PFSK-1 (cell line): ENCODE data around the gene CDIPT.

ENCODE experiments used
- FOXP2 ChIP-seq: optimal IDR thresholded peaks from 2 replicates; pipeline ENCODE3; 2011; ENCODE audit warnings: borderline replicate concordance, control low read depth, inconsistent platforms; ENCODE audit not compliant: insufficient read depth; ENCODE audit errors: extremely low read length, extremely low read depth
- POLR2AphosphoS5 ChIP-seq: IDR thresholded peaks from 2 replicates; pipeline ENCODE4 v1.6.1; 2012; ENCODE audit warnings: low read depth, mild to moderate bottlenecking, control low read depth, low read length, moderate library complexity
- REST ChIP-seq, 2 experiments: IDR thresholded peaks; 2 replicates each; pipeline versions ENCODE4 v1.6.1 to v1.8.0; 2011 to 2012; ENCODE audit warnings: low read depth in 2 of 2, low read length in 2 of 2, control low read depth in 1 of 2, inconsistent platforms in 1 of 2, mild to moderate bottlenecking in 1 of 2, moderate library complexity in 1 of 2; ENCODE audit not compliant: insufficient read depth in 1 of 2
- SIN3A ChIP-seq: IDR thresholded peaks from 2 replicates; pipeline ENCODE4 v1.6.1; 2012; ENCODE audit warnings: mild to moderate bottlenecking, low read length, moderate library complexity, borderline replicate concordance; ENCODE audit not compliant: insufficient read depth
- TAF1 ChIP-seq: IDR thresholded peaks from 2 replicates; pipeline ENCODE4 v1.6.1; 2012; ENCODE audit warnings: low read length, control low read depth, borderline replicate concordance; ENCODE audit not compliant: insufficient read depth

The CDIPT gene

GRCh38 chr16:29844575-29845331 lies 18.3 kb downstream of the CDIPT start:
- TF ChIP-seq REST (IDR thresholded peaks at IDR 0.05; ENCODE audit: insufficient read depth in 1 of 2, low read depth in 2 of 2, low read length in 2 of 2): no peak
- no peak for TF ChIP-seq FOXP2
- no peak for TF ChIP-seq SIN3A
- no peak for TF ChIP-seq TAF1
- TF ChIP-seq POLR2AphosphoS5: no peak

GRCh38 chr16:29843931-29844330 lies 19.1 kb downstream of the CDIPT start:
- no peak for TF ChIP-seq SIN3A
- TF ChIP-seq REST (IDR thresholded peaks at IDR 0.05; ENCODE audit: insufficient read depth in 1 of 2, low read depth in 2 of 2, low read length in 2 of 2): no peak
- no peak for TF ChIP-seq TAF1
- TF ChIP-seq FOXP2: no peak

- no peak for TF ChIP-seq REST (IDR thresholded peaks at IDR 0.05; ENCODE audit: insufficient read depth in 1 of 2, low read depth in 2 of 2, low read length in 2 of 2)
- TF ChIP-seq TAF1: no peak
- TF ChIP-seq SIN3A: no peak
- no peak for TF ChIP-seq FOXP2
- no peak for TF ChIP-seq POLR2AphosphoS5
These were observed 20.2 kb downstream of the CDIPT start for GRCh38 chr16:29842732-29843346.

DNA sequence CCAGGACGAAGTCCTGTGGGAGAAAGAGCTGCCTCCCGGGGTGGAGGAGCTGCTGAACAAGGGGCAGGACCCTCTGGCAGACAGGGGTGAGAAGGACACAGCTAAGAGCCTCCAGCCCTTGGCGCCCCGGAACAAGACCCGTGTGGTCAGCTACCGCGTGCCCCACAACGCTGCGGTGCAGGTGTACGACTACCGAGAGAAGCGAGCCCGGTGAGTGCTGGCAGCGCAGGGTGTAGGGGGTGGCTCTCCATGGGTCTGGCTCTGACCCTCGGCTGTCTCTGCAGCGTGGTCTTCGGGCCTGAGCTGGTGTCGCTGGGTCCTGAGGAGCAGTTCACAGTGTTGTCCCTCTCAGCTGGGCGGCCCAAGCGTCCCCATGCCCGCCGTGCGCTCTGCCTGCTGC lies 21.4 kb downstream of the CDIPT start:
- TF ChIP-seq SIN3A (no peak), POLR2AphosphoS5 (no peak), FOXP2 (no peak), REST (IDR thresholded peaks at IDR 0.05; ENCODE audit: insufficient read depth in 1 of 2, low read depth in 2 of 2, low read length in 2 of 2) (no peak), TAF1 (no peak)
